GM12874 (cell line): ENCODE data around the gene MARVELD1.

Experiments
- CTCF ChIP-seq: IDR thresholded peaks from 2 replicates; pipeline ENCODE4 v1.5.1; 2011; ENCODE audit warnings: low read depth, mild to moderate bottlenecking, control low read depth, low read length, moderate library complexity; ENCODE audit not compliant: insufficient read depth

MARVELD1 gene

GRCh38 chr10:97738616-97739015 is 25.1 kb downstream of the MARVELD1 start:
- no peak for TF ChIP-seq CTCF

- TF ChIP-seq CTCF: no peak
Observed at GRCh38 chr10:97740613-97741012, 27.1 kb downstream of the MARVELD1 start.

- TF ChIP-seq CTCF: no peak
Observed at GRCh38 chr10:97743169-97743943, 29.8 kb downstream of the MARVELD1 start.

GRCh38 chr10:97744405-97745035 is 31.0 kb downstream of the MARVELD1 start:
- TF ChIP-seq CTCF: no peak

GRCh38 chr10:97747573-97747972 is 34.0 kb downstream of the MARVELD1 start:
- no peak for TF ChIP-seq CTCF

GRCh38 chr10:97748116-97748515 is 34.6 kb downstream of the MARVELD1 start:
- no peak for TF ChIP-seq CTCF

GRCh38 chr10:97752956-97753355 is 39.4 kb downstream of the MARVELD1 start:
- TF ChIP-seq CTCF: no peak
